ENCODE measurements around the gene PLCL1.

Gene PLCL1

GRCh38 chr2:197852108-197852507 is 47.7 kb downstream of the PLCL1 start:
- no peak for DNase-seq (ENCODE audit: low read depth in 2 of 3, low spot score in 1 of 3)

GRCh38 chr2:197853549-197853948 is 49.2 kb downstream of the PLCL1 start:
- no peak for DNase-seq (ENCODE audit: low read depth in 2 of 3, low spot score in 1 of 3)

- no peak for DNase-seq (ENCODE audit: low read depth in 2 of 3, low spot score in 1 of 3)
Observed at GRCh38 chr2:197857476-197858107, 53.2 kb downstream of the PLCL1 start.

GRCh38 chr2:197858607-197859140 is 54.3 kb downstream of the PLCL1 start:
- DNase-seq (ENCODE audit: low read depth in 2 of 3, low spot score in 1 of 3): no peak

GRCh38 chr2:197862246-197862955 is 58.0 kb downstream of the PLCL1 start:
- no peak for DNase-seq (ENCODE audit: low read depth in 2 of 3, low spot score in 1 of 3)

GRCh38 chr2:197863744-197864143 is 59.4 kb downstream of the PLCL1 start:
- DNase-seq (ENCODE audit: low read depth in 2 of 3, low spot score in 1 of 3): no peak

- no peak for DNase-seq (ENCODE audit: low read depth in 2 of 3, low spot score in 1 of 3)
Observed at GRCh38 chr2:197866455-197866854, 62.1 kb downstream of the PLCL1 start.

GRCh38 chr2:197867033-197867432 is 62.6 kb downstream of the PLCL1 start:
- DNase-seq (ENCODE audit: low read depth in 2 of 3, low spot score in 1 of 3): no peak

- DNase-seq (ENCODE audit: low read depth in 2 of 3, low spot score in 1 of 3): no peak
Observed at GRCh38 chr2:197867624-197868023, 63.2 kb downstream of the PLCL1 start.

GRCh38 chr2:197868206-197868605 is 63.8 kb downstream of the PLCL1 start:
- no peak for DNase-seq (ENCODE audit: low read depth in 2 of 3, low spot score in 1 of 3)

GRCh38 chr2:197869041-197869440 is 64.6 kb downstream of the PLCL1 start:
- no peak for DNase-seq (ENCODE audit: low read depth in 2 of 3, low spot score in 1 of 3)

GRCh38 chr2:197869501-197870111 is 65.2 kb downstream of the PLCL1 start:
- DNase-seq (ENCODE audit: low read depth in 2 of 3, low spot score in 1 of 3): no peak

- no peak for DNase-seq (ENCODE audit: low read depth in 2 of 3, low spot score in 1 of 3)
Observed at GRCh38 chr2:197870137-197870536, 65.7 kb downstream of the PLCL1 start.

- DNase-seq (ENCODE audit: low read depth in 2 of 3, low spot score in 1 of 3): no peak
Observed at GRCh38 chr2:197871780-197872456, 67.5 kb downstream of the PLCL1 start.

- no peak for DNase-seq (ENCODE audit: low read depth in 2 of 3, low spot score in 1 of 3)
Observed at GRCh38 chr2:197873293-197873701, 68.9 kb downstream of the PLCL1 start.

- no peak for DNase-seq (ENCODE audit: low read depth in 2 of 3, low spot score in 1 of 3)
Observed at GRCh38 chr2:197875763-197876162, 71.4 kb downstream of the PLCL1 start.

- no peak for DNase-seq (ENCODE audit: low read depth in 2 of 3, low spot score in 1 of 3)
Observed at GRCh38 chr2:197876524-197876923, 72.1 kb downstream of the PLCL1 start.

- DNase-seq (ENCODE audit: low read depth in 2 of 3, low spot score in 1 of 3): no peak
Observed at GRCh38 chr2:197877038-197877437, 72.6 kb downstream of the PLCL1 start.

- no peak for DNase-seq (ENCODE audit: low read depth in 2 of 3, low spot score in 1 of 3)
Observed at GRCh38 chr2:197878792-197879191, 74.4 kb downstream of the PLCL1 start.

GRCh38 chr2:197879812-197880408 is 75.5 kb downstream of the PLCL1 start:
- DNase-seq (ENCODE audit: low read depth in 2 of 3, low spot score in 1 of 3): no peak

GRCh38 chr2:197883354-197884032 is 79.1 kb downstream of the PLCL1 start:
- DNase-seq (ENCODE audit: low read depth in 2 of 3, low spot score in 1 of 3): no peak
